Measurements from ENCODE around the gene TMEM260. TPM values are rescaled to one million over a fixed set of nuclear protein-coding genes. Genes with fewer than 3 reads are reported as not detected.

The TMEM260 gene
- total and polyA plus RNA-seq, 12 donors = 9.1 to 26.6 (median 18.2) TPM

DNA sequence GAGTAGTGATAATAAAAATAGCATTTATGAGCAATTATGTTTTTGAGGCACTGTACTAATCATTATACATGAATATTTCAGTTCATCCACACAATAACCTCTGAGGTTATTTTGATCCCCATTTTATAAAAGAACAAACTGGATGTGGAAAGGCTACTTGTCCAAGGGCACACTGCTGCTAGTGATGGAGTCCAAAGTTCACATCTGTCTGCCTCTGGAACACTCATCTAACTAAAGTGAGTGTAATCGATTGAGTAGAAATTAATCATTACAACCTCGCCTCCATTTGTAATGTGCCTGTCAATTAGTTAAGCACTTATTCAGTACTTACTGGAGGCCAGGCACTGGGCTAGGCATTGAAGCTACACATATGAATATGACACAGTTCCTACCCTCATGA is 55.4 kb downstream of the TMEM260 start:
- Histone ChIP-seq H3K27me3 (no peaks in the 10 kb centered on the region), H3K36me3 (replicated peaks in 1 of 2) (peaks cover 0 to 52% of the 10 kb centered on the region in 2 donors), H3K4me1 (replicated peaks in 1 of 2) (no peaks in the 10 kb centered on the region), H3K4me3 (no peak overlapping the region), H3K9me3 (replicated peaks in 1 of 3) (peaks cover 0 to 9% (median 0%) of the 10 kb centered on the region in 3 donors), H3K27ac (no peak overlapping the region)
- no peak for DNase-seq
- 93 to 98% (median 97%) methylated on average over 2 of the region's 2 CpGs for whole genome bisulfite sequencing, 4 donors
- no peak for TF ChIP-seq POLR2A (IDR thresholded peaks at IDR 0.05)
- intact Hi-C loops (cut with DNase I) = no loop called here

GRCh38 chr14:56647493-56647892 is 67.9 kb downstream of the TMEM260 start:
- no peak overlapping the region for H3K4me3 ChIP-seq
- H3K36me3 ChIP-seq (replicated peaks in 1 of 2) = no peaks in the 10 kb centered on the region
- H3K4me1 ChIP-seq (replicated peaks in 1 of 2) = peaks cover 13 to 17% of the 10 kb centered on the region in 2 donors
- no peaks in the 10 kb centered on the region for H3K9me3 ChIP-seq (replicated peaks in 1 of 3)
- 86 to 92% (median 88%) methylated on average over 2 of the region's 2 CpGs for WGBS, 4 donors
- H3K27me3 ChIP-seq = no peaks in the 10 kb centered on the region
- no peak overlapping the region for H3K27ac ChIP-seq
- TF ChIP-seq, protein P1, sequence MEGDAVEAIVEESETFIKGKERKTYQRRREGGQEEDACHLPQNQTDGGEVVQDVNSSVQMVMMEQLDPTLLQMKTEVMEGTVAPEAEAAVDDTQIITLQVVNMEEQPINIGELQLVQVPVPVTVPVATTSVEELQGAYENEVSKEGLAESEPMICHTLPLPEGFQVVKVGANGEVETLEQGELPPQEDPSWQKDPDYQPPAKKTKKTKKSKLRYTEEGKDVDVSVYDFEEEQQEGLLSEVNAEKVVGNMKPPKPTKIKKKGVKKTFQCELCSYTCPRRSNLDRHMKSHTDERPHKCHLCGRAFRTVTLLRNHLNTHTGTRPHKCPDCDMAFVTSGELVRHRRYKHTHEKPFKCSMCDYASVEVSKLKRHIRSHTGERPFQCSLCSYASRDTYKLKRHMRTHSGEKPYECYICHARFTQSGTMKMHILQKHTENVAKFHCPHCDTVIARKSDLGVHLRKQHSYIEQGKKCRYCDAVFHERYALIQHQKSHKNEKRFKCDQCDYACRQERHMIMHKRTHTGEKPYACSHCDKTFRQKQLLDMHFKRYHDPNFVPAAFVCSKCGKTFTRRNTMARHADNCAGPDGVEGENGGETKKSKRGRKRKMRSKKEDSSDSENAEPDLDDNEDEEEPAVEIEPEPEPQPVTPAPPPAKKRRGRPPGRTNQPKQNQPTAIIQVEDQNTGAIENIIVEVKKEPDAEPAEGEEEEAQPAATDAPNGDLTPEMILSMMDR (IDR thresholded peaks at IDR 0.05) = no peak
- no peak for DNase-seq
- intact Hi-C loops (cut with DNase I) = no loop called here

DNA sequence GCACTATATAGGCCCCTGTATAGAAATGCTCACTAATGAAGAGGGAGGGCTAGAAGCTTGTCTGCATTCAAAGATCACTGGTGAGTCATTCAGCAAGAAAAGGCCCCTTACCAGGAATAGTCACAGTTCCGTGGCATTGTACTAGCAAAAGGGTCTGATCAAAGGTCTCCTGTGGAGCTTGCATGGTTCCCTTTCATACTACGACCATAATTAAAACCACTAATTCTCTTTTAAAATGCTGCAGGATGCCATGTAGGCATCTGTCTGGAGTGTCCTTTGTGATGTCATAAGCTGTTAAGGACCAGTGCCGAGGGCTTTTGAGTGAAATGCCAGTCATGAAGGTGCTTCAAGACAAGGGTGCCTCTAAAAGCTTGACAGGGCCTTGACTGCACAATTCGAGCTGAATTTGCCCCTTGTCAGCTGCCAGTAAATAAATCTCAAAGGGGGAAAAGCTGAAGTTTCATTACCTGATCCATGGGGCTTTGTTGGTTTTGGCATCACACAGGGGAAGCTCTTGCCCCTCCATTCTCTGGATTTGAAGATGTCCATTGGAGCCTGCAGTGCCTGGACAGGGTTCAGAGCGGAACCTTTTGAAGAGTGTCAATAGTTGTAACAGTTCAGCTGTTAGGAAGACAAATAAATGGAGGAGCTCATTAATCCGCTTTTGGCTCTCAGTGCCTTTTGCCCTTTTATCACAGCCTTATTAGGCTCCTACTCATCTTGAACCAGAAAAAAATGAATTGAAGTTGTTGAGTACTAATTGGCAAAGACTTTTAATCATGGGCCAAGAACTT is 69.1 kb downstream of the TMEM260 start:
- TF ChIP-seq POLR2A (IDR thresholded peaks at IDR 0.05) = no peak
- TF ChIP-seq, protein P1 (IDR thresholded peaks at IDR 0.05) = no peak
- Histone ChIP-seq H3K27ac (no peak overlapping the region), H3K4me1 (replicated peaks in 1 of 2) (peaks cover 13 to 17% of the 10 kb centered on the region in 2 donors), H3K27me3 (no peaks in the 10 kb centered on the region), H3K9me3 (replicated peaks in 1 of 3) (no peaks in the 10 kb centered on the region), H3K4me3 (no peak overlapping the region), H3K36me3 (replicated peaks in 1 of 2) (no peaks in the 10 kb centered on the region)
- WGBS, 4 donors = 88 to 100% (median 92%) methylated on average over 5 to 6 of the region's 6 CpGs
- no peak for DNase-seq
- intact Hi-C loops (cut with DNase I) = no loop called here

- intact Hi-C loops (cut with DNase I) = no loop called here
- DNase-seq = no peak
- H3K9me3 ChIP-seq (replicated peaks in 1 of 3) = no peaks in the 10 kb centered on the region
Observed at GRCh38 chr14:56649382-56649781, 69.8 kb downstream of the TMEM260 start.

More at GRCh38 chr14:56649382-56649781, 69.8 kb downstream of the TMEM260 start:
- peak overlapping the region in 1 of 5 donors; percentile 70 for H3K27ac ChIP-seq
- peaks cover 13 to 17% of the 10 kb centered on the region in 2 donors for H3K4me1 ChIP-seq (replicated peaks in 1 of 2)
- no peaks in the 10 kb centered on the region for H3K36me3 ChIP-seq (replicated peaks in 1 of 2)
- H3K27me3 ChIP-seq = no peaks in the 10 kb centered on the region
- H3K4me3 ChIP-seq = no peak overlapping the region
- TF ChIP-seq POLR2A (IDR thresholded peaks at IDR 0.05) = no peak
- TF ChIP-seq, protein P1 (IDR thresholded peaks at IDR 0.05) = no peak
- WGBS, 4 donors = 95 to 99% (median 96%) methylated on average over 3 of the region's 3 CpGs
